ENCODE measurements around the gene PHF21A. TPM values are rescaled to one million over a fixed set of nuclear protein-coding genes. Genes with fewer than 3 reads are reported as not detected.

Gene PHF21A
- total and polyA plus RNA-seq, 2 donors (not counting 3 experiments of a cell fraction or from before 2014, with no cell fraction given) = 14.1 to 30.5 TPM

GRCh38 chr11:45889966-45890365 is 231.3 kb downstream of the PHF21A start:
- intact Hi-C loops (cut with micrococcal nuclease) = no loop called here
- dilution Hi-C loops (cut with MboI; ENCODE audit: extremely low pct_ligation_motif_present, low sequenced_read_pairs) = no loop called here
- ChIA-PET CTCF (interaction anchor here (0.6 kb wide), 1 partner anchor 536 kb away, joined by 3 read pairs; no protein-coding TSS in a partner anchor), POLR2A (no interaction called here)
- H4K20me1 ChIP-seq (replicated peaks; ENCODE audit: control insufficient read depth, extremely low read depth, insufficient read depth, low read length) = no peaks in the 10 kb centered on the region
- no peaks in the 10 kb centered on the region for H3K9me1 ChIP-seq (replicated peaks; ENCODE audit: control insufficient read depth, extremely low read depth, insufficient read depth, low read length)
- H3K4me3 ChIP-seq (replicated peaks in 1 of 3; ENCODE audit: insufficient read depth in 1 of 3, low read depth in 1 of 3, low read length in 3 of 3) = no peak overlapping the region
- no peaks in the 10 kb centered on the region for H3K9me3 ChIP-seq (replicated peaks; ENCODE audit: control insufficient read depth, insufficient read depth, low read length)
- H3K27me3 ChIP-seq (ENCODE audit: control insufficient read depth in 2 of 2, insufficient read depth in 2 of 2, low read length in 2 of 2) = peaks cover 4 to 5% of the 10 kb centered on the region in 2 experiments
- H3K27ac ChIP-seq (ENCODE audit: insufficient read depth, low read depth, low read length) = no peak overlapping the region
- no peak for FAIRE-seq
- H3K36me3 ChIP-seq (ENCODE audit: control insufficient read depth in 2 of 2, extremely low read depth in 1 of 2, insufficient read depth in 2 of 2, low read length in 2 of 2) = no peaks in the 10 kb centered on the region
- no TSS peak for BruUV-seq (replicated peaks)
- no peak overlapping the region for H2AFZ ChIP-seq (ENCODE audit: low read depth, low read length)
- H3K4me2 ChIP-seq (ENCODE audit: insufficient read depth, low read length) = no peak overlapping the region
- no peak for TF ChIP-seq MYC (IDR thresholded peaks at IDR 0.05; ENCODE audit: low read depth, low read length)
- no peak for TF ChIP-seq CTCF (IDR thresholded peaks at IDR 0.05; ENCODE audit: extremely low read depth in 1 of 2, insufficient read depth in 1 of 2, low read depth in 1 of 2, low read length in 2 of 2)
- TF ChIP-seq JUN (IDR thresholded peaks at IDR 0.05; ENCODE audit: borderline replicate concordance, insufficient read depth, insufficient read length, low read depth) = no peak
- TF ChIP-seq MAX (IDR thresholded peaks at IDR 0.05; ENCODE audit: insufficient read depth, insufficient read length) = no peak
- no peak for TF ChIP-seq POLR2A (IDR thresholded peaks at IDR 0.05; ENCODE audit: low read depth, low read length)
- TF ChIP-seq EZH2 (IDR thresholded peaks at IDR 0.05; ENCODE audit: borderline replicate concordance, low read depth, low read length, severe bottlenecking) = no peak
- no peak for TF ChIP-seq POLR2AphosphoS5 (IDR thresholded peaks at IDR 0.05; ENCODE audit: insufficient read depth, low read depth, low read length)
- TF ChIP-seq GATA2 (IDR thresholded peaks at IDR 0.05; ENCODE audit: insufficient read depth, insufficient read length, low read depth, low read length) = no peak
- TF ChIP-seq FOS (IDR thresholded peaks at IDR 0.05; ENCODE audit: borderline replicate concordance, insufficient read depth, low read length) = no peak
- no peaks in the 10 kb centered on the region for H3K4me1 ChIP-seq (ENCODE audit: control insufficient read depth, extremely low read depth, insufficient read depth, low read length)
- no peak for DNase-seq (ENCODE audit: low read depth, low spot score)
- no peaks in the 10 kb centered on the region for H3K79me2 ChIP-seq (ENCODE audit: control insufficient read depth, insufficient read depth, low read length)
- no peak overlapping the region for H3K9ac ChIP-seq (replicated peaks; ENCODE audit: extremely low read depth, insufficient read depth, low read length)

Measured in endothelial cell of umbilical vein (primary cell).